NCI-H1930 (cell line): ENCODE measurements around the gene NFIB.

ENCODE experiments used
- DNase-seq, 2 experiments: peaks; one replicate each; lab custom pipeline; 2025; lab: John Stamatoyannopoulos, UW

NFIB gene

DNA sequence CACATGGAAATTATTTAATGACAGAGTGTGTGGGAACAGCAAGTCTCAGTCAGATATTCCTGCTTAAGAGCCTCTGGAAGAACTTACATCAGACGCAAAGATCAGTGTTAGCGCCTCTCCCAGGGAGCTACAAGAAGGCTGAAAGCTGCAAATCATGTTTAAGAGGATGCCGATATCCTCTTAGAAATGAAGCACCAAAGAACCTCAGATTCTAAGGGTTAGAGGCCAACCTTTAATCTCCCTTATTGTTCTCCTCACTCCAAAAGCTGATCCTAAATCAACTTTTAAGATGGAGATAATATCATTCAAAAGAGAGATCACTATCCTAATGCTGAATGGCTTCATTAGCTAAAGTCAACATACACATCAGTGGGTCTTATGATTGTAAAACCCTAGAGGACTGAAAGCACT lies 160.6 kb downstream of the NFIB start:
- no peak for DNase-seq

DNA sequence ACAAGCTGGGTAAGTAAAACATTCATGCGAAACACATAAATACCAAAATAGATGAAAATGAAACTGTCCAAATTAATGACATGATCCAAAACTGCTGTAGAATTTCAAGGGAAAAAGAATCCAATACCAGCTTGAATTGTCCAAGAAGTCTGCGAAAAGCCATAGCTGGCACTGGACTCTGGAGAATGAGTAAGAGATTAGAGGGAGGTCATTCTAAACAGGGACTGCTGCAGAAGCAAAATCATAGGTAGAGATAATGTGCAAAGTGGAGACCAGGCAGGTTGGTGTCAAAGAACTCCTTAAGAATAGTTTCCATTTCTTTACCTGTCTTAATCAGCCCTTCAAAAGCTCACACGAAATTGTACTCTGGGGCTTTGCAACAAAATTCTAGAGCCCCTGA lies 162.5 kb downstream of the NFIB start:
- DNase-seq: no peak

DNA sequence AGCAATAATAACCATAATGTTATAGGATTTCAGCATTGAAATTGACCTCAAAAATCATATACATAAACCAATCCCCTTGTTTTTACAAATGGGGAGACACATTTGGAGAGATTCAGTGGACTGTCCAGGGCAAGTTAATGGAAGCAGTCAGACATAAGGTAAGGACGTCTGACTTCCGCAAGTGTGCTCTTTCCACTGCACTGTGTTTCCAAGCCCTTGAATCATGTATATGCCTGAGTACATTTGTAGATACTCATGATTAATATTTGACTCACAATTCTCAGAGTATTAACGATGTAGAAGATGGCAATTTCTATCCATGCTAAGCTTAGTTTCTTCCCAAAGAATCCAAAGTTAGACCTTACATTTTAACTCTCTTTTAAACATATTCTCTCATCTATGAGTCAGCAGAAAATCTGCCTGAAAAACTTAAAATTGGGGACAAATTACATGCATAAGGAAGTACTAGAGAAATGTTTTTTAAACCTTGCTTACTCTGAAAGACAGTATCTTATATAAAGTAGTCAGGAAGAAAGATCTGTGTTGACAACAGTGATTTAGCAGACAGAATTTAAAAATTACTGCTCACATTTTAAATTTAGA lies 165.3 kb downstream of the NFIB start:
- DNase-seq: no peak

DNA sequence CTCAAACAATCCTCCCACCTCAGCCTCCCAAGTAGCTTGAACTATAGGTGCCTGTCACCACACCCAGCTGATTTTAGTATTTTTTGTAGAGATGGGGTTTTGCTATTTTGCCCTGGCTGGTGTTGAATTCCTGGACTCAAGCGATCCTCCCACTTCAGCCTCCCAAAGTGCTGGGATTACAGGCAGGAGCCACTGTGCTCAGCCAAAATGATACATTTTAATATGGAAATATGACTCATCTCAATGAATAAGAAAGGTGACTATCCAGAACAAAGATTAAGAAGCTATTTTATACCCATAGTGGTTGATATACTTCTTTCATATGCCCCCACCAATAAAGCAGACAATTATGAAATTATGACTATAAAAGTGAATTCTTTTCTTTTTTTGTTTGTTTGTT lies 166.2 kb downstream of the NFIB start:
- no peak for DNase-seq

DNA sequence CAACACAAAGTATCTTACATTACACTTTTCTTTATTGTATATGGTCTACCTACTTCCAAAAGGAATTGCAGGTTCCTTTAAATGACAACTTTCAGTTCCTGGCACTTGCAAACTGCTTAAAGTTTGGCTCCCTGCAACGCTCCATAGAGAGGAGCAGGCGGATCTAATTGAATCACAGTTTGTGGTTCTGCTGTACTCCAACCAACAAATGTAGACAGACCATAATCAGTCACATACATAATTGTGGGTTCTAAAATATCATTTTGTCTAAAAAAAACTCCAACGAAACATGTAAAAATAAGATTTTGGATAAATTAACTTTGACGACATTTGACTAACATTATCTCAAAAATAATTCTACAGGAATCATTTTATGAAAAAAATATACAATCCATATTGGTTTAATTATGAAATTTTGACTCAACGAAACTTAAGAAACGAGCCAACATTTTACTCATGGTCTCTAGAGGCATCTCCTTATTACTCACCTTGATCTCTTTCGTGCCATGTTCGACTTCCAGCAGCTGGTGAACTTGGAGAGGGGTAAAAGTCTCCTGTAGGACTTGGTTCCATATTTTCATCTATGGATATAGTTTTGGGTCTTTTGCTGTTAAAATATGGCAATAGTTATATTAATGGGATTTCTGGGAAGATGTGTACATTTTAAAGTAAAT lies 167.6 kb downstream of the NFIB start:
- no peak for DNase-seq

DNA sequence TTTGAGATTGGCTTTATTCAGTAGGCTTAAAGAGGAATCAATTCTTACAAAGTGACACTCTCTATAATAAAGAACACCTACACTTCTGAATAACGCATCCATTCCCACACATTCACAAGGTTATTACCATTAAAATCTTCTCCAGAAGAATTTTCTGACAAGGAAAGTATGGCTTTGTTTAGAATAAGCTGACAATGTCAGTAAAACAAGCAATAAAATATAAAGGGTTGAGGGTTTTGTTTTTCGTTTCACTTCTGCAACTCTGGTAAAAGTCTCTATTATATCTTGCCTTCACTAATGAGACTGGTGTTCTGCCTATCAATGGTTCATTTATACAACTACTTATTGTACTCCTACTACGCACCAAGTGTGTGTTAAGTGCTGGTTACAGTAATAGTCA lies 169.7 kb downstream of the NFIB start:
- no peak for DNase-seq

DNA sequence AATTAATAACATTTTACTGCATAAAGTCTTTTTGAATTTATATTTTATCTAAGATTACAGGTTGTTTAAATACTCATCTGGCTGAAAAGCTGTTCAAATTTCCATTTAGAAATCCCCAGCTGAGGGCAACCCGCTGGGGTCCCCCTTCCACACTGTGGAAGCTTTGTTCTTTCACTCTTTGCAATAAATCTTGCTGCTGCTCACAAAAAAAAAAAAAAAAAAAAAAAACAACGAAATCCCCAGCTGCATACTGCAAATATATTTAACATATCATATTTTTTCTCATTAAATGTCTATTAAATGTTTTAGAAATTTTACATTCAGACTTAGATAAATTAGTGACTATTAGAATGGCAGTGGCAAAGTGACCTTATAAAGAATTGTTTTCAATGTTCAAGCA lies 172.2 kb downstream of the NFIB start:
- DNase-seq: no peak

DNA sequence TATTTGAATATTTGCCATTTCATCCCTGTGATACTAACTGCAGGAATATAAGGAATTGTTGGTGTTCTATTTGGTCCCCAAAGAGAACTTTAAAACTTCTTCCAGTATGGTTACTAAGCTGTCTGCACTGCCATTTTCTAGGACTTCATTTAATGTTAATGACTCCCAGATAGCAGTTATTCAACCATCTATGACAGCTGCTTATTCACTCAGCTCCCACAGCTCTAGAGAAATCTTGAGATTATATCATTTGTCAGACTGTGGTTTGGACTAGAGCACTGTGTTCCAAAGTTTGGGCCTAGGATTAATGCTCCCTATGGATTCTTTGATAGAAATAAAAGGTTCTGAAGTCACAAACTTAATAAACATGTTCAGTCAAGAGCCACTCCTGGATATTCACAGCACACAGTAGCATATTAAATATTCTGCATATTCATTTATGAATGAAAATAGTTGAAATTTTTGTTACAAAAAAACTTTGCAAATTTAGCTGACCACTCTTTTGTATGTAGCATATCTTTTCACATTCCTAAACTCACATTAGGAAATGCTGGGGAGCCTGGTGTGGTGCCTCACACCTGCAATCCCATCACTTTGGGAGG lies 173.7 kb downstream of the NFIB start:
- DNase-seq: no peak

DNA sequence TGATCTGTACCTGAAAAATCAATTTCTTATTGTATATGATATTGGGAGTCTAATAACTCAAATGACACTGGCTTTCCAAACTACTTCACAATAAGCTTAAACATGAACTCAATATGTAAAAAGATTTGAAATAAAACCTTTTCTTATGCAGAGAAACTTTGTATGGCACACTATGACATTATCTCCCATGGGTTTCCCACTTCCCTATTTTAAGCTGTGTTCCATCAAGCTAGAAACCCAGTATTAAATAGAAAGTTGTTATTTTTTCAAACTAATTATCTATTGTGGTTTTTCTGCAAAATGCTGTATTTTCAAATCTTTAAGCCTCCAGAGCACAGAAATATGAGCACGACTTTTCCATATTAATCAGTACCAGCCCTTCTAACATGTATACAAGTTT lies 174.7 kb downstream of the NFIB start:
- no peak for DNase-seq

DNA sequence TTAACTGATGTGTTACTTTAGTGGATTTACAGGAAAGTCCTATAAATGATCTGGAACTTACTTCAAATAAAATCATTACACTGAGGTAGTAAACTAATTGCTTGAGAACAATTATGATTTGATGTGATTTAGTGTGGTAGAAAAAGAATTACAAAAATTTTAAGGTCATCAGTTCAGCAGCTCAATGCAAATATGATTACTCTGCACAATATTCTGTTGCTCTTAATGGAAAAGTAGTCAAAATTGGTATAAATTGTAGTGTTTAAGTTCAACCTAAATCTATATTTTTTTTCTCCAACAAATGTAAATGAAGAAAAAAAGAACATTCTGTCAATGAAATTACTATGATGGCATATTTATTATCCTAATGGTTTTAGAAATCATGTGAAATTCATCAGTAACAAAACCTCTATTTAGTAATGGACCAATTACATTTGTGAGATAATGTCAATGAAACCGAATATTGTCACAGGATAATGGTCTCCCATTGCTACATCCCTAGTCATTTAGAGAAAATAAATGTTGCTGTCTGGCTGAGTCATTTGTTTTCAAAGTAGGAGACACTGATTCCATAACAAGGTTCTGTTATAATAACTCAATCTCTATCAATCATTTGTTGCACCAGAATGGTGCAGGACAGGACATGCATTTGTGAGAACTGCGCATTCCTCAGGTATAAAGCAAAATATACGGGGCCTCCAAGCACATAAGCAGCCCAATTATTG lies 177.1 kb downstream of the NFIB start:
- DNase-seq: peak; percentile 76 to 83

DNA sequence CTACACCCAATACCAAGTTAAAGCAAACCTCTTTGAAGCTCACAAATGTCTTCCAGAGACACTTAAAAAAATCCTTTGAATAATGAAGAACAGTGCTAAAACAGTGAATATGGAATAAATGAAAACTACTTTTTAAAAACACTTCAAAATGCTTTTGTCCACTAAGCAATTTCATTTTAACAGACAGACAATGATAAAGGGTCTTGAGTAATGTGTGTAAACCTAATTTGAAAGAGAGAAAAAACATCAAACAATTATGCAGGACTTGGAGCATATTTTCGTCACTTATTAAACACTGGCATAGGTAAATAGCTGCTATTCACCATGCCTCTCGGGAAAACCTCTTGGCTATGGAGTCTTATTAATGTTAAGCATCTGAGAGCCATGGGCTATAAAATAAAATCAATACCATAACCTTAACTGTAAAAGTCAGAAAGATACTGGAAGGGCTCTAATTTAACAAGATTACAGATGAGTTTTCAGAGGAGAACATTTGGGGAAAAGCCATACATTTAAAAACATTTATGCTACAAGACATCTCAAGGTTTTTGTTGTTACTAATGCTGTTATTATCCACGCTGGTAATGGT lies 177.8 kb downstream of the NFIB start:
- DNase-seq: peak; percentile 85 to 92

DNA sequence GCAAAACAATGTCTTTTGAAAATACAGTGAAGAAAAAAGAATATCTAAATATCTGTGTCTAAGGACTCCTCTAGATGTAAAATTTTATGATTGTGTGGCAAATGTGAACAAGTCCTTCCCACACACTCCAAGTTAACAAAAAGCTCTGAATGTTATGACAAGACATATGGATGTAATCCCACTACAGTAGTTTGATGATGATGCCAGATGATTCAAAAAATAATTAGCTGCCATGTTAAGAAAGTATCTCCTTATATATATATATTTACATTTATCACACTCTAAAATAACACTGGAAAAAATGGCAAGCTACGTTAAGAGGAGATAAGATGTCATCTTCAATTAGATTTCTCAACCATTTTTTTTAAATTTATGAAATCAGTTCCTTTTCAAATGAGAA lies 178.5 kb downstream of the NFIB start:
- DNase-seq: no peak

DNA sequence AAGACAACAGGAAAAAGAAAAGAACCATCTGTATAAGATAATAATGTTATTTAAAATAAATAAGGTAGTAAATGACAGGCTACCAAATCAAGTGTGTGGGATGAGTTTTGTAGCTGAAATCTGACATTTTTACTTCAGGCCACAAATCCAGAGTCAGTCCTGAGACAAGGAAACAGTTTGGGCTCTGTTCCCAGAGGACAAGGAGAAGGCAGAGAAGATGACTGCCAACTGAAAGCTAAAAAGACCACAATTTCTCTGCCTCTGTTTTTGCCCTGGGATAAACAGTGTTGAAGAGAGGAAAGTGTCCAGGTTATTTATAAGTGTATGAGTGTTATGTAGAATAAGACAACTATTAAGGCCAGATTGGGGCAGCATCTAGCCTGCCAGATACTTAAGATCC lies 180.5 kb downstream of the NFIB start:
- DNase-seq: no peak

DNA sequence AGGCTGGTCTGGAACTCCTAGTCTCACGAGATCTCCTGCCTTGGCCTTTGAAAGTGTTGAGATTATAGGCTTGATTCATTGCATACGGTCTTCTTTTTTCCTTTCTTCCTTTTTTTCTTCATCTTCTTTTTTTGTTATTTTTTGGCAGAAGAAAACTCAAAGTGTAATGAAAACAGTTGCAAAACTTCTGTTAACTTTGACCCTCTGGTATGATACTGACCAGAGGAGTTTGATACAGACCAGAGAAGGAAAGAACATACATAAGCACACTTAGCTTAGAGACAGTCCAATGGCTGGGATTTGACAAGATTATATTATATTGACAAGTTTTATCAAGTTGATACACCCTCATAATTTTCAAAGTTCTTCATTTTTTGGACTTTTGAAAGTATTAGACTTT lies 181.2 kb downstream of the NFIB start:
- no peak for DNase-seq

DNA sequence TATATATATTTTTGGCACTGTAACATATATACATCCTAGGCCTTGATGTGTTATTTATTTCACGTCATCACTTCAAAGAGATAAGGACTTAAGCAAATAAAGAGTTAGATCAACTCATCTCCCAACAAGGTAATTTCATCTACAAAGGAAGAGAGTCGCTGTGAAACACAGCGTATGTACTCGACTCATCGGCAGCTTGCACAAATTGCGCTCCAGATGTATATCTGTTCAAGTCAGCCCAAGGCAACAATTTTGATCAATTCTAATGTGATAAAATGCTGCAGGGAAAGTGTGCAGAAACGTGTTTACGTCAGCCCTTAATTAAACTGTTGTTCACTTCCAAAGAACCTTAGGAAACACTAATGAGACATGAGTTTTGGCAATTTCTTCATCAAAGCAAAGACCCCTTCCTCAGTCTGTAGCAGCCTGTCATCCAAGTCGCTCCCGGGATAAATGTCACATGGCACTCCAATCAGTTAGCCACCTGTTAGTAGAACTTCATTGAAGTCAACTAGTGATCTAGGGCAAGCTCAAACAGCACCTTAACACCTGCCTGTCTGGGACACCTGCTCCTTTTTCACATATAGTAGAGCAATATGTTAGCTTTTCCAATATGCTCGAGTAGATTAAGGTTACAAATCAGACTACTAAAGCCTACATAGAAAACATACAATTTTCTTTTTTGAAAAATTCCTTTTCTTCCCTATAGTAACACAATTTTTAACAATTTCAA lies 182.4 kb downstream of the NFIB start:
- DNase-seq: no peak

DNA sequence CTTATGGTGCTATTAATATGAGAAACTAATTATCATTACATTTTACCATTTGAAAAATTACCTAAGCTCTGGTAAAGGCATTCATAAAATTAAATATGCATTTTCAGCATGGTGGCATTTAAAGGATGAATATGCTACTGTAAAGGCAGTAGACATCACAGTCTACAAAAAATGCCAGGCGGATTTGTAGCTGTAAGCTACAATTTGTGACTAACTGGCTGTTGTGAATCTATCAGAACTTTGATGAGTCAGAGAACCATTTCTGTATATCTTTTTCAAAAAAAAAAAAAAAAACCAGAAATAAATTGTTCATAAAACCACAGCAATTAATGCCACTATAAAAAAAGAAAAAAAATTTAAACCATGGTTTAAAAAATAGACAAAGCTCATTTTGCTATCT lies 186.3 kb downstream of the NFIB start:
- no peak for DNase-seq

DNA sequence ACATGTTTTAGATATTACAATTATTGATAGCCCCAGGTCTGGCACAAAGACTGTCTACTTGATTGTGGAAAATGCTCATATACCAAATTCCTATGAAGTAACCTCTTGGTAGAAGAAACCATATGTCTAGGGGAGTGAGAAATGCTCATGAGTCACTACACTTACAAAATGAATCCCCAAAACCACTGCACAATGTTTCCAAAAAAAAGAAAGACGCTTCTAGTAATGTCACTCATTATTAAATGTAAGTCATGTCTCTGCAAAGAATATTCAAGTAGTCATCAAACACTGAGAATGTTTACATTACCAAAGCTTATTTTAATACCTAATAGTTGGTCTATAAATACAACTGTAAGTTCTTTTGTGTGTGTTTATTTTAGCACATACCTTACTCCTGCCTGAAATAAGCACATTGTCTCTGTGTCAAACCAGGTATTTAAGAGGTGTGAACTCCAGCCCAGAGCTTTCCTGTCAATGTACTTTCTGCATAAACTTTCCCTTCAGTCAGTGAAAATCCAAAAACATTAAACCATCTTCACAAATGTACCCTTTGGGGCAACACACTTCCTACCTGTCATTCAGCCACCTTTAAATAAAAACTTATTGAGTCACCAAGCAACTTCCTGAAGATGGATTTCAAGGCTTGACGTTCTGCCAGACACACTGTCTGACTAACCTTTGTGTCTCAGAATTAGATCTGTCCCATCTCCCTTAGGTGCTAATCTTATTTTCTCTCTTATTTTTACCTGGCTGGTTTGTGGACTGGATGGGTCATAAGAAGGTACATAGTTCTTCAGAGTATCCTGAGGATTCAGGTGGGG lies 194.0 kb downstream of the NFIB start:
- DNase-seq: no peak

DNA sequence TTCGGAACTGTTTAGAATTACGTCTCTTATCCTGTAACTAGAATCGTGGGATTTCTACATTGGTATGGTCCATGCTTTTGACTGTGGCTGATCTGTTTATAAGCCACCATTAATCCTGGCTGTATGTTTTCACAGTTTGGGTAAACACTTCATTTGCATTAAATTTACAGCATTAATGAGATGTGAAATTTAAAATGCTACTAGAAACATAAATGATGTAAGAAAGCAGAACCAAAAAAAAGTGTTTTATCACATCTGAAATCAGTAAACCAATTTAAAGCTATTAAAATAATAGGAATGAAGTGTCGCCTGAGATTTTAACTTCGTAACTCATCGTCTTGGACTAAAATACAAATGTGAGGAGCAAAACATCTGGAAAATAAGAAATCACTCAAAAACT lies 201.7 kb downstream of the NFIB start:
- no peak for DNase-seq

DNA sequence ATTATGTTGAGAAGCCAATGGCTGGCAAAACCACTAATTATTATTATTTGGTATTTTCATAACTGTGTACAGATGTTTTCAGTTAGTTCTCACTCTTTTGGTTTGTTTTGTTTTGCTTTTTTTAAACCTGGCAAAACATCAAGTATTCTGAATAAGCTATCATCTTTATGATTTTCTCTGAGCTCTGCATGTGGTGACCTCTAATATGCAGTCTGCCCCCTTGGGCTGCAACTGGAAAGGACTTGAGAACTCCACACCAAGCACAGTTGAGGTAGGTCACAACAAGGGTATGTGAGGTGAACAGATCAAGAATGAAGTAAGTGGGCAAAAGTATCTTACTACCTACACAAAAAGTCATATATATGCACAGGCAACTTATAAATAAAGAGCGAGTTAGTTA lies 202.2 kb downstream of the NFIB start:
- DNase-seq: no peak

DNA sequence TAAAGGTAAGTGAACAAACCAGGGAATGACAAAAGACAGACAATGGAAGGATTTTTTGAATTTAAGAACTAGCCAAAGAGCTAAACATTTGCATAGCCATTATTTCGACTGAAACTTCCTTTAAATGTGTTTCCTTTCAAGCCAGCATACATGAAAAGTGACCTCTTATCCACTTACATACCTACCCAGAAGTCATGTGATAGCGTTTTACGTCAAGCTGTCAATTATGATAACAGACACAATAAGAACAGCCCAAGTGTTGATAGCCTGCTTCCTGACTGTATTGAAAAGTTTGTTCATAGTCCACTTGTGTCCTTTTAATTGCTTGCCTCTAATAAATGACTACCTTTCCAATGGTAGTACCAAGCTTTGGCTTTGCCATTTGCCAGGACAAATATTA lies 206.0 kb downstream of the NFIB start:
- no peak for DNase-seq

DNA sequence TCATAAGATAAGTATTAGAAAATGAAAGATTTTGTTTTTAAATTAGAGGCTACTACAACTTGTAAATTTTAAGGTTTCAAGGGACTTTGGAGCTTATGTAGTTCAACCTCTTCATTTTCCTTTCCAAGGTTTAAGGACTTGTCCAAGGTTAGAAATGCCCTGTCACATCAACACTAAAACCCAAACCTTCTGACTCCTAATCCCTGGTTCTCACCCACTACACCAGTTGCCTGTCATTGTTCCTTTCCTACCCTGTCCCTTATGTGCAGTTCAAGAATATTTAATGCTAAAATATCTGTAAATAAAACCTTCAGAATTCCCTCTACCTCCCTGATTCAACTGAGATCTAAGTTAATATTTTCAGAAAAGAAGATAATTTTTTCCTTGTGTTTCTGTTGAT lies 206.4 kb downstream of the NFIB start:
- DNase-seq: no peak
